Measurements from ENCODE around the gene TEKT2. TPM values are rescaled to one million over a fixed set of nuclear protein-coding genes. Genes with fewer than 3 reads are reported as not detected.

The TEKT2 gene
- total RNA-seq, 1 experiment from 2014 or later, result not detected

- no peak for DNase-seq
- Histone ChIP-seq H3K79me2 (ENCODE audit: low read length) (no peaks in the 10 kb centered on the region), H3K9me3 (ENCODE audit: low read length) (no peaks in the 10 kb centered on the region), H3K4me3 (ENCODE audit: low read length) (no peak overlapping the region), H3K4me1 (ENCODE audit: insufficient read depth, low read length) (peaks cover 2% of the 10 kb centered on the region), H3K9me2 (replicated peaks; ENCODE audit: low read length) (no peaks in the 10 kb centered on the region), H2AFZ (ENCODE audit: low read length) (no peak overlapping the region), H3K36me3 (ENCODE audit: low read depth, low read length) (no peaks in the 10 kb centered on the region), H3K4me2 (ENCODE audit: low read length) (no peak overlapping the region), H4K20me1 (ENCODE audit: low read length) (no peaks in the 10 kb centered on the region), H3K9ac (ENCODE audit: low read length) (no peak overlapping the region), H3K27me3 (ENCODE audit: low read length) (no peaks in the 10 kb centered on the region), H3K27ac (ENCODE audit: low read length) (no peak overlapping the region), H3F3A (ENCODE audit: low read length, unreplicated experiment) (no peaks in the 10 kb centered on the region)
- no peak for ATAC-seq
- CTCF ChIA-PET, result no interaction called here
- POLR2A ChIA-PET (ENCODE audit: unreplicated experiment), result no interaction called here
- intact Hi-C loops (cut with micrococcal nuclease), result no loop called here
- BruUV-seq (replicated peaks), result no TSS peak
- no peak for TF ChIP-seq EZH2 (IDR thresholded peaks at IDR 0.05; ENCODE audit: low read length, unreplicated experiment)
- no peak for TF ChIP-seq CTCF (conservative IDR thresholded peaks at IDR 0.05; ENCODE audit: low read depth, low read length)
- no peak for TF ChIP-seq EZH2phosphoT487 (IDR thresholded peaks at IDR 0.05; ENCODE audit: borderline replicate concordance, low read length)
Measured at GRCh38 chr1:36114371-36114770, 30.5 kb downstream of the TEKT2 start.

GRCh38 chr1:36115200-36115669, 31.3 kb downstream of the TEKT2 start:
- no peaks in the 10 kb centered on the region for H3K9me3 ChIP-seq (ENCODE audit: low read length)
- BruUV-seq (replicated peaks), result no TSS peak
- no peak overlapping the region for H3K4me3 ChIP-seq (ENCODE audit: low read length)

More at GRCh38 chr1:36115200-36115669, 31.3 kb downstream of the TEKT2 start:
- ATAC-seq, result no peak
- Histone ChIP-seq H3K4me2 (ENCODE audit: low read length) (no peak overlapping the region), H4K20me1 (ENCODE audit: low read length) (no peaks in the 10 kb centered on the region), H3K9me2 (replicated peaks; ENCODE audit: low read length) (no peaks in the 10 kb centered on the region), H2AFZ (ENCODE audit: low read length) (no peak overlapping the region), H3F3A (ENCODE audit: low read length, unreplicated experiment) (no peaks in the 10 kb centered on the region), H3K9ac (ENCODE audit: low read length) (no peak overlapping the region), H3K27me3 (ENCODE audit: low read length) (no peaks in the 10 kb centered on the region), H3K79me2 (ENCODE audit: low read length) (no peaks in the 10 kb centered on the region), H3K4me1 (ENCODE audit: insufficient read depth, low read length) (no peaks in the 10 kb centered on the region), H3K36me3 (ENCODE audit: low read depth, low read length) (no peaks in the 10 kb centered on the region), H3K27ac (ENCODE audit: low read length) (no peak overlapping the region)
- ChIA-PET POLR2A (ENCODE audit: unreplicated experiment) (no interaction called here), CTCF (no interaction called here)
- intact Hi-C loops (cut with micrococcal nuclease), result no loop called here
- no peak for DNase-seq
- no peak for TF ChIP-seq CTCF (conservative IDR thresholded peaks at IDR 0.05; ENCODE audit: low read depth, low read length)
- TF ChIP-seq EZH2phosphoT487 (IDR thresholded peaks at IDR 0.05; ENCODE audit: borderline replicate concordance, low read length), result no peak
- TF ChIP-seq EZH2 (IDR thresholded peaks at IDR 0.05; ENCODE audit: low read length, unreplicated experiment), result no peak

Measured in PC-3 (cell line).